HK-2 (cell line): ENCODE measurements around the gene OR51I2.

ENCODE experiments used
- DNase-seq: peaks from one replicate; pipeline ENCODE4 v3.0.0-alpha.2; 2018; ENCODE audit not compliant: unreplicated experiment

Gene OR51I2, protein sequence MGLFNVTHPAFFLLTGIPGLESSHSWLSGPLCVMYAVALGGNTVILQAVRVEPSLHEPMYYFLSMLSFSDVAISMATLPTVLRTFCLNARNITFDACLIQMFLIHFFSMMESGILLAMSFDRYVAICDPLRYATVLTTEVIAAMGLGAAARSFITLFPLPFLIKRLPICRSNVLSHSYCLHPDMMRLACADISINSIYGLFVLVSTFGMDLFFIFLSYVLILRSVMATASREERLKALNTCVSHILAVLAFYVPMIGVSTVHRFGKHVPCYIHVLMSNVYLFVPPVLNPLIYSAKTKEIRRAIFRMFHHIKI

DNA sequence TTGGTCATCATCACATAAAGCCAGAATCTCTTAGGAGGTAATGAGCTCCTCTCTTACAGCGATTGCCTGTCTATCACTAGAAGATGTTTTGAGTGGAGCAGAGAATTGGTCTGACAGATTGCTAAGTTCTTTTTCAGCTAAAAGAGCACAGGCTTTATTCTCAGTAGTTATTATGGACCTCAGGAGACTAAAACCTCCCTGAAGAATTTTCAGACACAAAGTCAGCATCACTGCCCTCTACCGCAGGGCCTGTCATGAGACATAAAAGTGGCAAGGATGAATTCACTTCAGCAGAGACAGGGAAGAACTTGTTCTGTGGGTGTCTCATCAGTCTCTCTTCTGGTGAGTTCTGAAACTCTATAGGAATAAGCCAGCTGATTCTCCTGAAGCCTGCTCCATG lies at the start of gene OR51I2:
Gene OR51I2 (plus strand): TSS at position 301 of the 400 bp plus-strand sequence. CDS start 4,166 bp downstream, outside the sequence.
- DNase-seq, result no peak

DNA sequence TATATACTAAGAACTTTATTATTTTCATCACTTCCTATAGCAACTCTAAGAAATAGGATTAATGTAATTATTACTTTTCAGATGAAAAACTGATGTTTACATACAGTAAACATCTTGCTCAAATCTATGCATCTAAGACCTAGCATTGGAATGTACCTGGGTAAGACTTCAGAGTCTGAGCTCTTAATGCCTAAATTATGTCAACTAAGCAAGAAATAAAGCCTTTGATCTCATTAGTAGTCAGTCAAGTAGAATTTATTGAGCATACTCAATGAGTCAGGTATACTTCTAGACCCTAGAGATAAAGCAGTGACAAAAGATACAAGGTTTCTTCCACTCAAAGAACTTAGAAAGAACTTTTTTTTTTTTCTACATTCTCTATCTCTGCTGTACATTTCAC lies 44.0 kb upstream of the OR51I2 start:
- no peak for DNase-seq

DNA sequence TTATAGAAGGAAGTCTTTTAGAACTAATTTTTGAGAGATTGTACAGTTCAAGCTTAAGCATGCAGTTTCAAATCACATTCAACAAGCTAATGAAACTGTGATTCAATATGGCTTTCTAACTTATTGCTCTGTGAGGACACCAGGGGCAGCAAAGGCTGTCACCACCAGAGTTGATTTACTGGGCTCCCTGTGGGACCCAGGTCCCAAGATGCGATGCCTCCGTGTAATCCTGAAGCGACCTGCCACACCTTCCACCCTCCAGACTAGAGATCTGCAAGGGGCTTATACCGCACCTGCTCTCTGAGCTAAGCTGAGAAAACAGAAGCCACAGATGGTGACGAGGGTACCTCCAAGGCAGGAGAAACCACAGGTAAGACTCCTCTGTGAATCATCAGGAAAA lies 28.1 kb upstream of the OR51I2 start:
- DNase-seq, result no peak

DNA sequence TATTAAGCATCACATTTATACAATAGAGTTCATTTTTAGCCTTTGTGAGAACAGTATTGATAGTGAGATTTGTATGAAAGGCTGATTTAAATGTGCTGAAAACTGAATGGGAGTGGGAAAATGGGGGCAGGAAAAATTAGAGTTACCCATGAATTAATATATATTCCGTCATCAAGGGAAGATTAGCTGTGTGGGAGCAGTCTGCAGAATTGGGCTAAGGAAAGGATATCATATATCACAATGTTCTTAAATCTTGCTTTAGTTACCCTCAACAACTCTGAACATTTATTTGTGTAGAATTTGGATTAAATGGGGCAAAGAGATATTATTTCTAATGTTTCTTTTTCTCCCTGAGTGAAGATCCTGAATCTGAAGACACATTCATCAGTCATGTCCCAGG lies 27.3 kb upstream of the OR51I2 start, which contains the start of gene OR51Q1:
Gene OR51Q1 (plus strand): TSS at position 301 of the 400 bp plus-strand sequence. CDS start 90 bp downstream, at position 391.
- no peak for DNase-seq

DNA sequence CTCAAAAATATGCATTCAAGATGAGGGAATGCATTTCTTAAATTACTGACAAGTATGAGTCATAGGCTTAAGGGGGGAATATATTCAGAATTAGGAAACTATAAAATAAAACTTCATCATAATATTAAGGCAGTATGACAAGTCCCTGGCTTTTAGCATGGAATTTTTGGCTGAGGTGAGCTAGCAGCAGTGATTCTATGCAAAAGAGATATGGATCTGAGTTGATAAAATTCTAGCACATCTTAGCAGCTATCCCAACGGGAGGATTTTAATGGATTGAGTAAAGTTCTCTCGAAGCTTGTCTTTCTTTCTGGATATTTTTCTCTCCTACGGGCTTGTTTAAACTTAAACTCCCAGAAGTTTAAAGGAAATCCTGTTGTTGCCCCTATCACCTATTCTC lies 26.0 kb upstream of the OR51I2 start:
- DNase-seq, result no peak

DNA sequence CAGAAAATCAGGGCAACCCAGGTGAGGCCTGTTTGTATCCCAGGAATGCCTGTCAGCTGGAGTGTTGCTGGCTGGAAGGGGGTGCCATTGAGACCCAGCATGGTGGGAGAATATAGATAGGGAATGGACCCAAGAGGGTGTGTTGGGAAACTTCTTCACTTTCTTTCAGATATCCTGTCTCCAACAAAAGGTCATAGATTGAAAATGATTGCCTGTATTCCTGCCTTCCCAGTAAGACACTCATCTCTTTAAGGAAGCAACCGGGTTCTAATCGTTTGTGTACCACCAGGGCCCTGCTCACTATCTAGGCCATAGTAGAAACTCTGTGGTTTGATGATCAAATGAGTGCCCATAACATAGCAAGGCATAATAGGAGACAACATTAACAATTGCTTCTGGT lies 7.7 kb upstream of the OR51I2 start, which contains the start of gene OR51I1:
Gene OR51I1 (minus strand): TSS at position 101 of the 400 bp plus-strand sequence. CDS start 0 bp downstream, at position 101.
- DNase-seq, result no peak

DNA sequence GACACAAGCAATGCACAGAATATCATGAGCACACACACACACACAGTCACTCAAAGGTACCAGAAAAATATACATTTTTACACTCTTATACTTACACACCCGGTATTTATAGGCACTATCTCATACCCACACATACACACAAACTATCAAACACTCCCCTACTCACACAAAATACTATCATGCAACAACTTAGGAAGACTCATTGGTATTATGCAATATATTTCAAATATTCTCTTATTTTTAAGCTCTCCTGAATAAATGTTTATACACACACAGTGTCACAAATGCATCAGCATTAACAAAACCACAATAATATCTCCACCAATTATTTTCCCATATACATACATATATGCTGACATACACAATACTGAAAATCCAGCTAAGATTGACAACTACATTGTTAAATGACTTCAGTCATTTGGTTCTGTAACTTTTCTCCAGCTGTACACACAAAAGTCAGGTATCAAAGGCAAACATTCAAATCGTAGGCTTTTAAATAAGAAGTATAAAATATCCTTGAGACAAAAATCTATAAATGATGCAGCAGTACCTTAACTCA lies 5.2 kb upstream of the OR51I2 start:
- no peak for DNase-seq

DNA sequence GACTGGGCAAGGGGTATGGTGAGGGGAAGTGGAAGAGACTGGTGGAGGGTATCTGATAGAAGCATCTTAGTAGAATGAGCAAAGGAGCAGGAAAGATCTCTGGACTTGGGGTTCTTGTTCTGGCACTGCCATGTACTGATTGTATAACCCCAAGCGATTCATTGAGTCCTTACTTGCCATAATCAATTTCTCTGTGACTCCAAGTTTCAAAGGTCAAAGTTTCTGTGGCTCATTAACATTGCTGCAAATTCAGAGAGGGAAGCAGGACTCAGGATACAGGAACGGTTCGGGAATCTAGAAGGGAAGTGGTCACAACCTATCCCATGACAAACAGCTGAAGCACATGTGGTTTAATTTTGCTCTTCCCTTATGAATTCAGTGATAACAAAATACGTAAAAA lies 309 bp downstream of the OR51I2 start:
- no peak for DNase-seq

DNA sequence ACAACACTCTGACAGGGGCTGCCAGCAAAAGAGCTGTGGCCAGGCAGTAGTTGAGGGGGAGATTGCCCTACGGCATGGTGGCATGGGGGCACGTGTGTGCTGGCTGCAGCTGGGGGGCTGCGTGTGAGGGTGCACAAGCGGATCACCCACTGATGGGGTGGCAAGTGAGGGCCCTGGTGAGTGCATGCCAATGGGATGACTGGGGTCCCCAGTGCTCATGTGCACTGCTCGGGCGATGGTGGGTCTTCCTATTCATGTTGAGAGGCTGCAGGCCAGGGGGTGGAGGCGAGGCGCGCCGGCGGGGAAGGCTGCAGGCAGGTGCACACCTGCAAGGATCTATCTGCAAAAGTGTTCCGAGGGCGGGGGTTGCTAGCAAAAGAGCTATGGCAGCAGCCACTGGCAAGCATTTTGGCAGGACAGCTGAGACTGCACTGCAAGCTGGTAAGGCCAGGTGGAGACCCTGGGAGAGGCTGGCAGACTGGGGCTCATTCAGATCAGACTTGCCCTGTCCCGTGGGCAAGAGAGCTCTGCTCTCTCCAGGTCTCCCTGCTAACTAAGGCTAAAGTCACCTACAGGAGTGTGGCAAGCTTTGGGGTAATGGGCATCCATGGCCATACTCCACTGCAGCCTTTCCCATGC lies 12.0 kb downstream of the OR51I2 start:
- no peak for DNase-seq

DNA sequence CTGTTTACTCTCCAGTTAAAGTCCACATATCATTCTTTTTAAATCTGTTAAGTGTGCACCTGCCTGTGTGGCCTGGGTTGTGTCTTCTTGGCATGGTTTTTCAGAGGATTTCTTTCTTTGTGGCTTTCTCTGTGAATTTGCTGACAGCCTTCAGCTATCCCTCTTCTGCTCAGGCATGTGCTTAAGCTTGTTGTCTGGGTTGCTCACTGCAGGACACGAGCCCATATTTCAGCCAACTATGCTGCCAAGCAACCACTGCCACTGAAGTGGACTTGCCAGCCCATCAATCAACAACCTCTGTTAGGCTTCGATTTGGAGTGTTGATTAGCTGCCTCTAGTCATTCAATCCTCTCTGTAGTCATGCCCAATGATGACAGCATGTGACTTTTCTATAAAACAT lies 18.4 kb downstream of the OR51I2 start:
- DNase-seq, result no peak

DNA sequence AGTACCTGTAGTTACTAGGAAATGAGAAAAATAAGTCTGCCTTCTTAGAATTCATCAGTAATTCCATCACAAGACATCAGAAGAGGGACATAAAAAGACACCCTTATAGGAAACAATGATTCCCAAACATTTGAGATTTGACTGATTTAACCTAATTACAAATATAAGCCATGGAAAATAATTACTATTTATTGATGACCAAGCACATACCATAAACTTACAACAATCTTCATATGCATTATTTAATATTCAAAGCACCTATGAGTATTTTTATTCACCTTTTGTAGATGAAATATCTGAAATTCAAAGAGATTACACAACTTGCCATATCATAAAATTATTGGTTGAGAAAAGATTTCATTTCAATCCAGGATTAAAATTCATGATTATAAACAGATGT lies 24.8 kb downstream of the OR51I2 start:
- no peak for DNase-seq

DNA sequence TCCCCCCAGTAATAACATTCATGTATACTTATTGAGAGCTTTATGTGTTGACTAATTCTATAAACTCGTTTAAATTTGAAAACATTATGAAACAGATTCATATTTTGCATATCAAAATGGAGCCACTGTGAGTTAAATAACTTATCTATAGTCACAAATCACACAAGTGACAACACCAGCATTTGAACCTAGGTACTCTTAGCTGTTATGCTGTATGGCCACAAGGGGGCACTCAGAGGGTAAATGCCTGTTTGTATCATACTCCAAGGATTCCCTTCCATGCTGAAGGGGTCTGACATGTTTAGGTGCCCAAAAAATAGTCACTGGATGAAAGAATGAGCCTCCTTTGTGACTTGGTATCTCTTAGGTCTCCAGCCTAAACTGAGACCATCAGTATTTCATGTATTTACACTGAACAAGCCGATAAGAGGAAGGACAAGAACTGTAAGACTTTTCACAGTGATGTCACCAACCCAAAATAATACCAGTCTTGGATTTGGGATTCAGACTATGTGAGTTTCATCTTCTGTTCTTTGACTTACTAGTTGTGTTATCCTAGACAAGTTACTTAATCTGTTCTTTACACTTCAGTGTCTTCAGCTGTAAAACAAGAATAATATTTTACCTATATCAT lies 27.2 kb downstream of the OR51I2 start:
- no peak for DNase-seq

DNA sequence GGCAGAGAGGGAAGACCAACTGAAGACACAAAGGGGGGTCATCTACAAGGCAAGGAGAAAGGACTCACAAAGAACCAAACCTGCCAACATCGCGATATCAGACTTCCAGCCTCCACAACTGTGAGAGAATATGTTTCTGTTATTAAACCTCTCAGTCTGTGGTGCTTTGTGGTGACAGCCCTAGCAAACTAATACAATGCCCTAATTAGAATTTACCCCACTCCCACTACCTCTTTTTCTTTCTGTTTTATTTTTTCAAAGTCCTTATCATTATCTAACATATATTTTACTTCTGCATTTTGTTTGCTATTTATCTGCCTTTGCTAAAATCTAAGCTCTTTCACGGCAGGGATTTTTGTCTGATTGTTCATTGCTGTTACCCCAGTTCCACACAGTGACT lies 36.9 kb downstream of the OR51I2 start:
- no peak for DNase-seq

DNA sequence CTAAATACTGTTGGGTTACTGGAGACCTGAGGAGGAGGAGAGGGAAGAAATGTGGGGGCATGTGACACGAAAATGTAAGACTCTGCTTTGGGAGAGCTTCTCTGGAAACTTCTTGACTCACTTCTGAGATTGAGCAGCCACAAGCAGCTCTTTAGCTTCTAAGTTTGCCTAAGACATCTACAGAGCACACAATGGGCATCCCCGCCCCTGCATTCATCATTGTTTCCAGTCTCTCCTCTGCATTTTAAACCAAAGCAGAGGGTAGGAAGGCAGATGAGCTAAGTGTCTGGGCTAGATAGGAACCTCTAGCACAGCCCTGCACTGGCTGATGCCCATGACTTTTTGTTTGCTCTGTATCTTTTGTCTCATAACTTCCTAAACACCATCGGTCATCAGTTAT lies 37.3 kb downstream of the OR51I2 start:
- DNase-seq, result no peak

DNA sequence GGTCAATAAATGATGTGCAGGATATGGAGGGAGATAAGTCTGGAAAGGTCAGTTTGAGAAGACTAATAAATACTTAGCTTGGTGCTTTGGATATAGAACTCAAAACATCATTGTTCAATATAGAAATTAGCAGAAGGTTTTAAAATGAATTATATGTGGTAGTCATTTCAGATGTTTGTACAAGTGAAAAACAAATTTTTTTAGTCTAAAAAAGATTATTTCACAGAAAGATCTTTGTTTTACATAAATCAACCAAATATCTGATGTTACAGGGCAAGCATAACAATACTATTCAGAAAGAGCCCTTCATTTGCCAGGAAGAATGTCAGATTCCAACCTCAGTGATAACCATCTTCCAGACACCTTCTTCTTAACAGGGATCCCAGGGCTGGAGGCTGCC lies 39.3 kb downstream of the OR51I2 start, which contains the start of gene OR52D1:
Gene OR52D1 (plus strand): TSS at position 301 of the 400 bp plus-strand sequence. CDS start 22 bp downstream, at position 323.
- no peak for DNase-seq

DNA sequence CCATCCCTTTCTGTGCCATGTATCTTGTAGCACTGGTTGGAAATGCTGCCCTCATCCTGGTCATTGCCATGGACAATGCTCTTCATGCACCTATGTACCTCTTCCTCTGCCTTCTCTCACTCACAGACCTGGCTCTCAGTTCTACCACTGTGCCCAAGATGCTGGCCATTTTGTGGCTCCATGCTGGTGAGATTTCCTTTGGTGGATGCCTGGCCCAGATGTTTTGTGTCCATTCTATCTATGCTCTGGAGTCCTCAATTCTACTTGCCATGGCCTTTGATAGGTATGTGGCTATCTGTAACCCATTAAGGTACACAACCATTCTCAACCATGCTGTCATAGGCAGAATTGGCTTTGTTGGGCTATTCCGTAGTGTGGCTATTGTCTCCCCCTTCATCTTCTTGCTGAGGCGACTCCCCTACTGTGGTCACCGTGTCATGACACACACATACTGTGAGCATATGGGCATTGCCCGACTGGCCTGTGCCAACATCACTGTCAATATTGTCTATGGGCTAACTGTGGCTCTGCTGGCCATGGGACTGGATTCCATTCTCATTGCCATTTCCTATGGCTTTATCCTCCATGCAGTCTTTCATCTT lies 39.8 kb downstream of the OR51I2 start:
- DNase-seq, result no peak

DNA sequence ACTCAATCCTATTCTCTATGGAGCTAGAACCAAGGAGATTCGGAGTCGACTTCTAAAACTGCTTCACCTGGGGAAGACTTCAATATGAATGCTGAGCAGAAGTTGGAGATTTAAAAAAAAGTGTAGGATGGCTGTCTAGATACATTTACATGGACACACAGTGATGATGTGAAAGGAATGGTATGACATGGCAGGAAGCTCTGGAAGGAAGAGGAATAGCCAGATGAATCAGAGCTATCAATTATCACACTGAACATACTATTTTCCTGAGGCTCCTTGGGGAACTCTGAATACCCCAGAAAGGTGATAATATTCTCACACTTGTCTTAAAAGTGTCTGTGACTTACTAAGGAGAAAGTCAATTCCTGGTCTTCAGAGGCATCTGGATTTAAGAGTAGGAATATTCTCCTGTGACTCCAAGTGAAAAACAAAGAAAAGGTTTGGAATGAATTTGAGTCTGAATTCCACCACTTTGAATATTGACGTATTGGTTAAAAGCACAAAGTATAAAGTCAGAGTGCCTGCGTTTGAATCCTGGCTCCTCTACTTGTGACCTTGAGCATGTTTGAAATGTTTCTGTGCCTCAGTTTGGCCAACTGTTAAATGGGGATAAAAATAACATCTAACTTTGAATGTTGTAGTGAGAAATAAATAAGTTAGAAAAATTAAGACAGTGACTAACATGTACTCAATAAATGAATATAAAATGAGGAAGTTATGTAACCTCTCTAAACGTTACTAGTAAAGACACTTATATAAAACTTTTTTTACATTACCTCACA lies 40.6 kb downstream of the OR51I2 start:
- DNase-seq, result no peak

DNA sequence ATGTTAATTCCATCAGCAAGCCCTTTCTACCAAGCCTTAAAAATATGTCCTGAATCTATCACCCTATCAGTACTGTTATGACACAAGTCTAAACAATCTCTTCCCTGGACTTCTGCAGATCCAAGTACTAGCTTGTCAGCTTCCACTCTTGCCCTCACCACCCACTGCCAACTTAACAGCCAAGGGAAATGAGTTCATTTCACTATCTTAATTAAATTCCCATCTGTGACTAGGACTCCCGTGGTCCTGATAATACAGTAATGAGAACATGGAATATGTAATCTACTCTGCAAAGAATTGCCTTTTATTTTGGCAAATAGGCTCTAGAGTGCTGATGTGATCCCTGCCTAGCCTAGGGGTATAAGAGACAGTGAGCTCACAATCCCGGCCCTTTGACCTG lies 50.5 kb downstream of the OR51I2 start:
- DNase-seq, result no peak

DNA sequence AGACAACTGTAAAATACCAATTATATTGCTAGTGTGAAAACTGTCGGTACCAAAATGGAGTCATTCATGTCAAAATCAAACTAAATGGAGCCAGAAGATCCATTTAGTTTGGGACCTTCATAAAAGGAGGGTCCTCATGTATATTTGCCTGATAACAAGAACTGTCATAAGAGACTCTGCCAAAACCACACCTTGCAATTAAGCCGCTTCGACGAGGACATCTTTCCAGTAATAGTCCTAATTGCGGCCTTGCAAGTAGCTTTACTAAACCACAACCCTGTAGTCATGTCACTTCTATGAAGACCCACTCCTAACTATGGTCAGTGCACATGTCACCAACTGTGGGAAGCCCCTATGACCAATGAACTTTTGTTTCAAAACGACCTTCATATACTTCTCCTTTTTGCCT lies 51.3 kb downstream of the OR51I2 start:
- no peak for DNase-seq

DNA sequence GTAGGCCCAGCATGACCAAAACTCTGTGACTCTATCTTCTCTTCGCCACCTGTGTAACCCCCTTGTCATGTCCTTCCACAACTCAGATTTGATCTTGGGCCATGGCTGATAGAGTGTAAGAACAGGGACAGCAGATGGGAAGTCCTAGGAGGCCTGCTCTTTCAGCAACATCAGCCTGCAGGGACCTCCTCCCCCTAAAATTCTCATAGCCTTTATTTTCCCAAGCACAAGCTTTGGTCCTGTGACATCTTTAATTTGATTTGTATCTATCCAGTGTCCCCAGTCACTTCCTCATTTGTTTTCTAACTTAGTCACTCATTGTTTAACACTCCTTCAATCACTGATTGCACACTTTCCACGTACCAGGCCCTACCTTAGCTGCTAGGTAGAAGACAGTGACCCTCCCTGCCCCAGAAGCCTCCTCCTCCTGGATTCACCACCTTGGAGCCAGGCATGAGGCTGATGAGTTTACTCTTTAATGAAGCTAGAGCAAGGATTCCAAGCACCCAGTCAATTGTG lies 55.3 kb downstream of the OR51I2 start:
- no peak for DNase-seq
